MM.1S (cell line): ENCODE results near the gene GPD1.

Experiments
- DNase-seq: peaks from one replicate; pipeline ENCODE4 v3.0.0-alpha.2; 2015
- H2AFZ ChIP-seq: fragments of 300-600 bp; sonication (generic); 2 replicates; pipeline ENCODE4 v1.6.0; 2016; ENCODE audit warnings: antibody characterized with exemption, low read length
- H3F3A ChIP-seq: fragments of 300-600 bp; sonication (generic); 2 replicates; pipeline ENCODE4 v1.6.1; 2016; ENCODE audit warnings: mild to moderate bottlenecking, antibody characterized with exemption, low read length, moderate library complexity, mixed read lengths; ENCODE audit not compliant: insufficient read depth
- H3K27ac ChIP-seq: fragments of 300-600 bp; sonication (generic); 2 replicates; pipeline ENCODE4 v1.5.1; 2016; ENCODE audit warnings: mild to moderate bottlenecking, low read length
- H3K27me3 ChIP-seq: fragments of 300-600 bp; sonication (generic); replicated peaks from 2 replicates; pipeline ENCODE4 v1.6.0; 2016; ENCODE audit warnings: low read length; ENCODE audit not compliant: insufficient read depth
- H3K36me3 ChIP-seq: fragments of 300-600 bp; sonication (generic); replicated peaks from 2 replicates; pipeline ENCODE4 v1.6.1; 2016; ENCODE audit warnings: mild to moderate bottlenecking, low read length, mixed read lengths; ENCODE audit not compliant: insufficient read depth
- H3K4me1 ChIP-seq: fragments of 300-600 bp; sonication (generic); 2 replicates; pipeline ENCODE4 v1.6.1; 2016; ENCODE audit warnings: low read length, mixed read lengths
- H3K4me2 ChIP-seq: fragments of 300-600 bp; sonication (generic); 2 replicates; pipeline ENCODE4 v1.6.0; 2016; ENCODE audit warnings: low read depth, low read length
- H3K4me3 ChIP-seq: fragments of 300-600 bp; sonication (generic); 2 replicates; pipeline ENCODE4 v1.5.1; 2016; ENCODE audit warnings: low read length, mixed read lengths
- H3K79me2 ChIP-seq: fragments of 300-600 bp; sonication (generic); 2 replicates; pipeline ENCODE4 v1.6.1; 2016; ENCODE audit warnings: mixed run types, low read length, mixed read lengths
- H3K9ac ChIP-seq: fragments of 300-600 bp; sonication (generic); 2 replicates; pipeline ENCODE4 v1.6.1; 2016; ENCODE audit warnings: low read length, mixed read lengths
- H3K9me2 ChIP-seq: fragments of 300-600 bp; sonication (generic); replicated peaks from 2 replicates; pipeline ENCODE4 v1.6.1; 2016; ENCODE audit warnings: mild to moderate bottlenecking, low read length, mixed read lengths; ENCODE audit not compliant: insufficient read depth
- H3K9me3 ChIP-seq: fragments of 300-600 bp; sonication (generic); replicated peaks from 2 replicates; pipeline ENCODE4 v1.6.1; 2016; ENCODE audit warnings: mild to moderate bottlenecking, low read length, mixed read lengths; ENCODE audit not compliant: insufficient read depth
- H4K20me1 ChIP-seq: fragments of 300-600 bp; sonication (generic); 2 replicates; pipeline ENCODE4 v1.6.1; 2016; ENCODE audit warnings: mild to moderate bottlenecking, low read length, moderate library complexity, mixed read lengths; ENCODE audit not compliant: insufficient read depth
- EZH2 ChIP-seq: fragments of 300-600 bp; sonication (generic); optimal IDR thresholded peaks from 2 replicates; pipeline ENCODE3; 2017; ENCODE audit warnings: low read depth, mild to moderate bottlenecking, antibody characterized with exemption, low read length, mixed read lengths
- EZH2phosphoT487 ChIP-seq: fragments of 300-600 bp; sonication (generic); IDR thresholded peaks from 2 replicates; pipeline ENCODE4 v1.6.1; 2018; ENCODE audit warnings: antibody characterized with exemption, low read length
- TF ChIP-seq, protein P1 (sequence below): fragments of 300-600 bp; sonication (generic); IDR thresholded peaks from 2 replicates; pipeline ENCODE4 v1.5.1; 2016; ENCODE audit warnings: antibody characterized with exemption, low read length, mixed read lengths

Gene GPD1

GRCh38 chr12:50157259-50157658 is 53.5 kb downstream of the GPD1 start:
- Histone ChIP-seq H4K20me1 (no peaks in the 10 kb centered on the region), H2AFZ (no peak overlapping the region), H3K9me3 (no peaks in the 10 kb centered on the region), H3K9me2 (no peaks in the 10 kb centered on the region), H3K4me3 (no peak overlapping the region), H3K27me3 (no peaks in the 10 kb centered on the region), H3K4me1 (no peaks in the 10 kb centered on the region), H3K79me2 (no peaks in the 10 kb centered on the region), H3K27ac (no peak overlapping the region), H3K4me2 (no peak overlapping the region), H3F3A (0 out of 2 replicates have a peak, but pooled peaks cover 3% of the 10 kb centered on the region), H3K9ac (no peak overlapping the region), H3K36me3 (no peaks in the 10 kb centered on the region)
- no peak for DNase-seq
- TF ChIP-seq, protein P1, sequence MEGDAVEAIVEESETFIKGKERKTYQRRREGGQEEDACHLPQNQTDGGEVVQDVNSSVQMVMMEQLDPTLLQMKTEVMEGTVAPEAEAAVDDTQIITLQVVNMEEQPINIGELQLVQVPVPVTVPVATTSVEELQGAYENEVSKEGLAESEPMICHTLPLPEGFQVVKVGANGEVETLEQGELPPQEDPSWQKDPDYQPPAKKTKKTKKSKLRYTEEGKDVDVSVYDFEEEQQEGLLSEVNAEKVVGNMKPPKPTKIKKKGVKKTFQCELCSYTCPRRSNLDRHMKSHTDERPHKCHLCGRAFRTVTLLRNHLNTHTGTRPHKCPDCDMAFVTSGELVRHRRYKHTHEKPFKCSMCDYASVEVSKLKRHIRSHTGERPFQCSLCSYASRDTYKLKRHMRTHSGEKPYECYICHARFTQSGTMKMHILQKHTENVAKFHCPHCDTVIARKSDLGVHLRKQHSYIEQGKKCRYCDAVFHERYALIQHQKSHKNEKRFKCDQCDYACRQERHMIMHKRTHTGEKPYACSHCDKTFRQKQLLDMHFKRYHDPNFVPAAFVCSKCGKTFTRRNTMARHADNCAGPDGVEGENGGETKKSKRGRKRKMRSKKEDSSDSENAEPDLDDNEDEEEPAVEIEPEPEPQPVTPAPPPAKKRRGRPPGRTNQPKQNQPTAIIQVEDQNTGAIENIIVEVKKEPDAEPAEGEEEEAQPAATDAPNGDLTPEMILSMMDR, result no peak
- TF ChIP-seq EZH2phosphoT487, result no peak
- no peak for TF ChIP-seq EZH2

DNA sequence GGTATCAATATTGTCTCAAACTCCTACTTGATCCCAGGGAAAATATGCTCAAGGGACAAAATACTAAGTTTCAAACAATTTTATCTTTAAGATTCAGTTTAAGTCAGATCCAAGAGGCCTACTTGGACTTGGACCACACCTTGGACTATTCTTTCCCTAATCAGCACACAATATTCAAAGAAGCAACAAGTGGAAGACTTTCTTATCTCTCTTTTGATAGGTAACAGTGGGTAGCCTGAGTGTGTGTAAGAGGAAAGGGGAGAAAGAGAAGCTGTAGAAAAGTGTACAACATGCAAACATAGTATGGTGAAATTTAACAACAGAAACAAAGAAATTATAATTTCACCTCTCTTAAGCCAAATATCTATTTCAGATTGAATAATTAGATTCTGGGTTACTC is 56.8 kb downstream of the GPD1 start:
- Histone ChIP-seq H3K9ac (no peak overlapping the region), H3K9me2 (no peaks in the 10 kb centered on the region), H3K27ac (no peak overlapping the region), H3K79me2 (peaks cover 13% of the 10 kb centered on the region), H3K27me3 (no peaks in the 10 kb centered on the region), H3K4me2 (no peak overlapping the region), H3K4me1 (peaks cover 3% of the 10 kb centered on the region; the same call in 1 of the 2 replicates), H2AFZ (no peak overlapping the region), H4K20me1 (no peaks in the 10 kb centered on the region), H3K4me3 (no peak overlapping the region), H3K9me3 (no peaks in the 10 kb centered on the region), H3K36me3 (no peaks in the 10 kb centered on the region), H3F3A (0 out of 2 replicates have a peak, but pooled peaks cover 3% of the 10 kb centered on the region)
- TF ChIP-seq EZH2 (no peak), EZH2phosphoT487 (no peak)
- TF ChIP-seq, protein P1, result no peak
- no peak for DNase-seq
